ENCODE results near the gene TMEM127.
"Not testable (repeated sequence)": the region's sequence is repeated elsewhere in the genome, so short reads cannot be mapped to it uniquely, and the experiment has no call there.

TMEM127 gene

GRCh38 chr2:96239745-96240264 is 26.0 kb downstream of the TMEM127 start:
- no peak for DNase-seq

- DNase-seq = no peak
Measured at GRCh38 chr2:96239091-96239490, 26.7 kb downstream of the TMEM127 start.

- no peak for DNase-seq
Measured at GRCh38 chr2:96238266-96238665, 27.5 kb downstream of the TMEM127 start.

- DNase-seq = no peak
Measured at GRCh38 chr2:96236882-96237281, 28.9 kb downstream of the TMEM127 start.

GRCh38 chr2:96233880-96234316 is 31.9 kb downstream of the TMEM127 start:
- DNase-seq = no peak

- DNase-seq = no peak
Measured at GRCh38 chr2:96233436-96233835, 32.4 kb downstream of the TMEM127 start.

- no peak for DNase-seq
Measured at GRCh38 chr2:96231316-96231715, 34.5 kb downstream of the TMEM127 start.

- peak; percentile 71 for DNase-seq
Measured at GRCh38 chr2:96225016-96225533, 40.7 kb downstream of the TMEM127 start.

GRCh38 chr2:96221106-96221505 is 44.7 kb downstream of the TMEM127 start:
- DNase-seq = peak; percentile 60

GRCh38 chr2:96219959-96220358 is 45.8 kb downstream of the TMEM127 start:
- not testable (repeated sequence) for DNase-seq

GRCh38 chr2:96218508-96219131 is 47.2 kb downstream of the TMEM127 start:
- no peak for DNase-seq

- no peak for DNase-seq
Measured at GRCh38 chr2:96214554-96214953, 51.2 kb downstream of the TMEM127 start.

GRCh38 chr2:96213379-96213778 is 52.4 kb downstream of the TMEM127 start:
- no peak for DNase-seq

- no peak for DNase-seq
Measured at GRCh38 chr2:96212339-96212738, 53.5 kb downstream of the TMEM127 start.

- no peak for DNase-seq
Measured at GRCh38 chr2:96209729-96210085, 56.1 kb downstream of the TMEM127 start.

GRCh38 chr2:96209011-96209728 is 56.6 kb downstream of the TMEM127 start:
- DNase-seq = no peak

- peak; percentile 87 for DNase-seq
Measured at GRCh38 chr2:96208143-96209010, 57.4 kb downstream of the TMEM127 start, which contains the start of gene STARD7. STARD7 (minus strand) TSS chr2:96208827; CDS start chr2:96208434, 393 bp downstream.

- DNase-seq = no peak
Measured at GRCh38 chr2:96207774-96208142, 58.0 kb downstream of the TMEM127 start.

- DNase-seq = no peak
Measured at GRCh38 chr2:96207073-96207773, 58.6 kb downstream of the TMEM127 start.

- no peak for DNase-seq
Measured at GRCh38 chr2:96205888-96206287, 59.9 kb downstream of the TMEM127 start.

GRCh38 chr2:96204836-96205624 is 60.8 kb downstream of the TMEM127 start:
- no peak for DNase-seq
